NCI-H1105 (cell line): ENCODE results near the gene KRT80.
A peak's percentile ranks its signal among the peaks of the same experiment; 100 is the strongest.

Experiments
- DNase-seq: peaks from one replicate; lab custom pipeline; 2025; lab: John Stamatoyannopoulos, UW

KRT80 gene

DNA sequence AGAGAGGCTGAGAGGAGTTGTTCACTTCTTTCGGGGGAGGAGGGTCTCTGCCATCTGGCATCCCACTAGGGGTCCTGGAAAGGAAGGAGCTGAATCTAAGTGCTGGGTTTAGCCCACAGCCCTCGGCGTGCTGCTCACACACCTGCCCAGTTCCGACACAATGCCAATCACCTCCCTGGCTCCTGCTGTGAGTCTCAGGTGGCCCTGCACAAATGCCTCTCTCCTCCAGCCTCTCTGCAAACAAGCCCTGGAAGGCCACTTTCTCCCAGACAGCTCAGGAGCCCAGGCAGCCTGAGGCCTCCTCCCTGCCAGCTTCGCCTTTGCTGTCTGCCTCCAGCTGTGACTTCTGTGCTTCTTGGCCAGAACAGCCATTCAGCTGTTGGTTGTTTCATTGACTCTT, 61.1 kb downstream of the KRT80 start:
- no peak for DNase-seq

DNA sequence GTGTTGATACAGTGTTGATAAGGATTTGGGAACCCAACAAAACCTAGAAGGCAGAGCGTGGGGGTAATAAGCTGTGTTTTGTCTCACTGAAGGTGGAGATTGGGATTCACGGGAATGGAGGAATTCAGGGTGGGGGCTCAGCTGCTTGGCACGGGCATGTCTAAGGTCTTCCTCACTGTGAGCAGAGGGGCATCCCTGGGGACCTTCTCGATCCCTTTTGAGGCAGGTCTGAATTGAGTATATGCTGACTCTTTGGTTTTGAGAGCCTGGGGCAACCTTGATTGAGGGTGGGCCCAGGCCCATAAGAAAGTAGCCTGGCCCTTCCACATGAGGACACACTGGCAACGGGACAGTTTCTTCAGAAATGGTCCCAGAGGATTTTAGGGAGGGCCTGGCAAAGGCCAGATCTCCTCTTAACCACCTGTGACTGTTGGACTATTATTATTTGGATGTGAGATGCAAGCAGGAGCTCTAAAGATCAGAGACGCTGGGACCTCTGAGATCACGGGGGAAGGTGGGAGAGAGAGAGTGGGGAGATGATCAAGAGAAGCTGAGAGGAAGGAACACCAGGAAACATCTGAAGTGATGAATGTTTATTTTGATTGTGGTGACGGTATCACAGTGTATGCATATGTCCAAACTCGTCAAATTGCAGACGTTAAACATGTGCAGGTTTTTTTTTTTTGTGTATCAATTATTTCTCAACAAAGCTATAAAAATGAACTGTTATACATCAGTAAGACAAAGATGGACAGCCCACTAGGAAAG, 63.9 kb downstream of the KRT80 start:
- no peak for DNase-seq

DNA sequence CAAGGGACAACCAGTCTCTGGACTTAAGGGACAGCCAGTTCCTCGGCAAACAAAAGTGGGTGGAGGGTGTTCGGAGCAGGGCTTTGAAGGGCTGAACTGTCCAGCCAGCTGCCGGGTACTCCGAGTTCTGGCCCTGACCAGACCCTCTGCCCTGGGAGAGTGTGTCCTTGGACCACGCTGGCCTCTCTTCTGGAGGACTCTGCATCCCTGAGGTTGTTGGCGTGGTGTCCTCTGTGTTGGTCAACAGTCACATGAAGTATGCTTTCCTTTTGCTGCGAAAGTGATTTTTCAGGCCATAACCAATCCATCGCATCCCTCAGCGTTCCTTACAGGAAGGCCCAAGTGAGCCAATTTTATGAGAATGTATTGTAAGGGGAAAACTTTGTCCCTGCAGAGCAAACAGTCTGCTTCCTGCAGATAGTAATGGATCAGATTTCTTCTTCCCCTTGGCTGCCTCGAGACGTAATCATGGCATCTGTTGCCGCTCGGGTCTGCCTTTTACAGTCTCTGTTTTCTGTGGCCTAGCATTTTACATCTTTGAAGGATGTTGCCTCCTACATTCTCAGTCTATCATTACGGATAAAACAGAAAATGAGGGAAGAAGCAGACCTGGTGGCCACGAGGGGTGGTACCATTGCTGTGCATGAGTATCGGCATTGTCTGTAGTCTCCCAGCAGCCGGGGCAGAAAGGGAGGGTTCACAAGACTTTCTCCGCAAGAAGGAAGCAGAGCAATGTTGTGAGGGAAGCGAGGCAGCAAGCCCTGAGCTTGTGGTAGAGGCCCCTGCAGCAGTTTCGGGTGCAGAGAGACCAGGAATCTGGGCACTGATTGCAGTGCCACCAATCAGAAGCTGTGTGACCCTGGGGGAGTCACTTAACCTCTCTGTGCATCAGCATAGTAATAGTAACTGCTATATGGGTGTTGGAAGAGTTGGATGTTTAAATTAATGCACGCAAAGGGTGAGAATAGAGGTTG, 64.9 kb downstream of the KRT80 start:
- DNase-seq = no peak

GRCh38 chr12:52126050-52126604, 65.7 kb downstream of the KRT80 start:
- no peak for DNase-seq

DNA sequence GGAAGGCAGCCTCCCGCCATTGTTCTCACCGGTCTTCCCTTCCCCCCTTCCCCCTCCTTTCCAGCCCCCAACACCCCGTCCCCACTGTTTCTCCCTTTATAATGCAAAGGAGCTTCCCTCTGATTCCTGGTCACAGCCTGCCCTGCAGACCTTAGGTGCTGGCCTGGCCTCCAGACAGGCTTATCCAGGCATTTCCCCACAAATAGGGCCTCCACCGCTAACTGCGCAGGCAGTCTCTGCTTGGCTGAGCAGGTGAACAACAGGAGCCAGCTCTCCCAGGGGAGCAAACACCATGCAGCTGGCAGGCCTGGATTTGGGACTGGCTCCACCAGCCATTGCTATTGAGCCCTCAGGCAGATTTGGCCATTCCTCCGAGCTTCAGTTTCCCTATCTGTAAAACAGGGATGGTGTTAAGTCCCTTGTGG, 66.3 kb downstream of the KRT80 start:
- DNase-seq = peak; percentile 36

GRCh38 chr12:52123487-52124186, 68.2 kb downstream of the KRT80 start:
- no peak for DNase-seq

DNA sequence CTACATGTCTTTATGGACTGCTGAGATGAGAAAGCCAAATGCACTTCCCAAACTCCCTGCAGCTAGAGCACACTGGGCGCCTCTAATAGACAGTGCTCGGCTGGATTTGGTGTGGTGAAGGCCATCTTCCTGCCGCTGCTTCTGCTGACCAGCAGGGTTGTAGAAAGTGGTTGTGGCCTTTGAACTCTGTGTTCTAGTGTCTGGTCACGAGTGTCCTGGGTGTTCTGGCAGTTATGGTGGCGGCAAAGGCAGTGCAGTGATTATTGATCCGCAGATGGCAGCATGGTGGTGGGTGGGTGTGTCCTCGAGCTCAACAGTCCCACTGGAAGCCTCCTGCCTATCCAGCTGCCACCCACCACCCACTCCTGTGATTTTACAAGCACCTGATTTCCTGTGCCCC, 68.9 kb downstream of the KRT80 start:
- DNase-seq = no peak

DNA sequence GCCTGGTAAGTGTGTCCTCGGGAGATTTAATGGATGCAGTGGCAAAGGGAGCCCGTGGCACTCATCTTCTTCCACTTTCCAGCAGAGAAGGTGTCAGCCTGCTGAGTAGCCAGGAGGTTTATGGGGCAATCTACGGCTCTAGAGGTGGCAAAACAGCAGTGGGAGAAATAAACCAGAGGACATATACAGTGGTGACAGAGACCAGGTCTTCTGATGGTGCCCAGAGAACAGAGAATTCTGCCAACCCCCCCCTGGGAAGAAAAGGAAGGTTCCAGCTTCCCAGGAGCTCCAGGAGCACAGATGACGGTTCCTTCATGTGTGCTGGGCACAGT, 69.3 kb downstream of the KRT80 start:
- DNase-seq = no peak

- DNase-seq = no peak
Measured at GRCh38 chr12:52121824-52122539, 69.8 kb downstream of the KRT80 start.

GRCh38 chr12:52120951-52121823, 70.6 kb downstream of the KRT80 start:
- no peak for DNase-seq

DNA sequence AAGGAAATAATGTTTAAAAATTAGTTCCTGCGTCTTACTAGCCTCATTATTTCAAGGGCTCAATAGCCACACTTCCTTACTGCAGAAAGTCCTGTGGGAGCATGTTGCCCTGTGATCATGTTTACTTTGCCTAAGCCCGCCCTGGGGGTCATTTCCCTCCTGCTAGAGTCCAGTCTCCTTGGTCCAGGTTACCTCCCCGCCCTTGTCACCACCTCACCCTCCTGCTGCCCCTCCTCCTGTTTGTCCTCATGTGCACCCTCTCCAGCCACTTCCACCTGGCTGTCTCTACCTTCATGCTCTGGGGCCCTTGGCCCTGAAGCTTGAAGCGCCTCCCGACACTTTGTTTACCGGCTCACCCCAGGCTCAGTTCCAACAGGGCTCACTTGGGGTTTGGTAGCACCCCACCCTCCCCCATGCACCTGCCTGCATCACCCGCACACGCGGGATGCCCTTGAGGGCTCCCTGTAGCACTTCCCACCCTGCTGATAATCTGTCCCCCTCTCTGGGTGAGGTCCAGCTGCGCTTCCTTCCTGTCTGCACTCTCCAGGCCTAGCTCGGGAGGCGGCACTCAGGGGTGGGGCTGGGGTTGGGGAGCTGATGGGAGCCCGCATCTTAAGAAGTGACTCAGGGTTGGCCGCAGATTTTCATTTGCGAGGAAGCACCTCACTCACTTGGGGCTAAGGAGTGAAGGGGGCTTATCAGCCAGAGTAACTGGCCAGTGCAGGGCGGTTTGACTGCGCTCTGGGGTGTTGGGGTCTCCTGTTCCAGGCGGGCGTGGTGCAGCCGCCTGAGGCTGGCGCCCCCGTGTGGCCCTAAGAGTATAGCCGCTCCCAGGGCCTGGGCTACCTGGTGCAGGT, 72.2 kb downstream of the KRT80 start:
- DNase-seq = no peak
